Measurements from ENCODE around the gene CDV3. TPM values are rescaled to one million over a fixed set of nuclear protein-coding genes. Genes with fewer than 3 reads are reported as not detected.

Gene CDV3
- polyA plus RNA-seq, 1 donor from 2014 or later: 89.3 TPM

- Histone ChIP-seq H3K9me2 (ENCODE audit: insufficient read depth, low read length) (no peaks in the 10 kb centered on the region), H3K36me3 (ENCODE audit: insufficient read depth, low read length) (no peaks in the 10 kb centered on the region), H3K79me2 (replicated peaks; ENCODE audit: insufficient read depth, low read length) (no peaks in the 10 kb centered on the region), H4K20me1 (ENCODE audit: insufficient read depth) (no peaks in the 10 kb centered on the region), H3K27ac (ENCODE audit: low read length) (no peak overlapping the region), H3K4me2 (ENCODE audit: low read length) (no peak overlapping the region), H3K4me3 (ENCODE audit: low read length) (no peak overlapping the region), H2AFZ (ENCODE audit: low read depth, low read length) (no peak overlapping the region), H3K9ac (ENCODE audit: low read length) (no peak overlapping the region), H3K9me3 (ENCODE audit: low read length) (no peaks in the 10 kb centered on the region), H3F3A (ENCODE audit: insufficient read depth, low read length, poor library complexity, severe bottlenecking) (no peaks in the 10 kb centered on the region), H3K27me3 (ENCODE audit: insufficient read depth, low read depth, low read length) (no peaks in the 10 kb centered on the region)
- no peak for TF ChIP-seq SMC3 (conservative IDR thresholded peaks at IDR 0.05; ENCODE audit: poor library complexity)
- TF ChIP-seq, protein P1, sequence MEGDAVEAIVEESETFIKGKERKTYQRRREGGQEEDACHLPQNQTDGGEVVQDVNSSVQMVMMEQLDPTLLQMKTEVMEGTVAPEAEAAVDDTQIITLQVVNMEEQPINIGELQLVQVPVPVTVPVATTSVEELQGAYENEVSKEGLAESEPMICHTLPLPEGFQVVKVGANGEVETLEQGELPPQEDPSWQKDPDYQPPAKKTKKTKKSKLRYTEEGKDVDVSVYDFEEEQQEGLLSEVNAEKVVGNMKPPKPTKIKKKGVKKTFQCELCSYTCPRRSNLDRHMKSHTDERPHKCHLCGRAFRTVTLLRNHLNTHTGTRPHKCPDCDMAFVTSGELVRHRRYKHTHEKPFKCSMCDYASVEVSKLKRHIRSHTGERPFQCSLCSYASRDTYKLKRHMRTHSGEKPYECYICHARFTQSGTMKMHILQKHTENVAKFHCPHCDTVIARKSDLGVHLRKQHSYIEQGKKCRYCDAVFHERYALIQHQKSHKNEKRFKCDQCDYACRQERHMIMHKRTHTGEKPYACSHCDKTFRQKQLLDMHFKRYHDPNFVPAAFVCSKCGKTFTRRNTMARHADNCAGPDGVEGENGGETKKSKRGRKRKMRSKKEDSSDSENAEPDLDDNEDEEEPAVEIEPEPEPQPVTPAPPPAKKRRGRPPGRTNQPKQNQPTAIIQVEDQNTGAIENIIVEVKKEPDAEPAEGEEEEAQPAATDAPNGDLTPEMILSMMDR (IDR thresholded peaks at IDR 0.05; ENCODE audit: poor library complexity, severe bottlenecking): no peak
- no peak for TF ChIP-seq EZH2 (IDR thresholded peaks at IDR 0.05; ENCODE audit: borderline replicate concordance, insufficient read depth, low read length, poor library complexity, severe bottlenecking)
- no peak for TF ChIP-seq TAF1 (IDR thresholded peaks at IDR 0.05; ENCODE audit: low read depth)
- TF ChIP-seq EP300 (conservative IDR thresholded peaks at IDR 0.05; ENCODE audit: poor library complexity, severe bottlenecking): no peak
- TF ChIP-seq POLR2AphosphoS5 (IDR thresholded peaks at IDR 0.05): no peak
- no peak for TF ChIP-seq MXI1 (conservative IDR thresholded peaks at IDR 0.05; ENCODE audit: poor library complexity, severe bottlenecking)
- no peak for TF ChIP-seq RAD21 (conservative IDR thresholded peaks at IDR 0.05)
- no peak for TF ChIP-seq REST (IDR thresholded peaks at IDR 0.05; ENCODE audit: borderline replicate concordance)
Measured at GRCh38 chr3:133568294-133569014, 5.0 kb upstream of the CDV3 start.

- Histone ChIP-seq H3F3A (ENCODE audit: insufficient read depth, low read length, poor library complexity, severe bottlenecking) (no peaks in the 10 kb centered on the region), H3K27me3 (ENCODE audit: insufficient read depth, low read depth, low read length) (no peaks in the 10 kb centered on the region), H4K20me1 (ENCODE audit: insufficient read depth) (no peaks in the 10 kb centered on the region), H3K4me2 (ENCODE audit: low read length) (no peak overlapping the region), H3K9ac (ENCODE audit: low read length) (no peak overlapping the region), H3K27ac (ENCODE audit: low read length) (no peak overlapping the region), H3K9me3 (ENCODE audit: low read length) (no peaks in the 10 kb centered on the region), H3K4me3 (ENCODE audit: low read length) (no peak overlapping the region), H3K9me2 (ENCODE audit: insufficient read depth, low read length) (no peaks in the 10 kb centered on the region), H3K79me2 (replicated peaks; ENCODE audit: insufficient read depth, low read length) (peaks cover 7% of the 10 kb centered on the region), H2AFZ (ENCODE audit: low read depth, low read length) (no peak overlapping the region), H3K36me3 (ENCODE audit: insufficient read depth, low read length) (no peaks in the 10 kb centered on the region)
- TF ChIP-seq, protein P1 (IDR thresholded peaks at IDR 0.05; ENCODE audit: poor library complexity, severe bottlenecking): no peak
- TF ChIP-seq EZH2 (IDR thresholded peaks at IDR 0.05; ENCODE audit: borderline replicate concordance, insufficient read depth, low read length, poor library complexity, severe bottlenecking): no peak
- no peak for TF ChIP-seq TAF1 (IDR thresholded peaks at IDR 0.05; ENCODE audit: low read depth)
- no peak for TF ChIP-seq EP300 (conservative IDR thresholded peaks at IDR 0.05; ENCODE audit: poor library complexity, severe bottlenecking)
- no peak for TF ChIP-seq REST (IDR thresholded peaks at IDR 0.05; ENCODE audit: borderline replicate concordance)
- TF ChIP-seq RAD21 (conservative IDR thresholded peaks at IDR 0.05): no peak
- no peak for TF ChIP-seq POLR2AphosphoS5 (IDR thresholded peaks at IDR 0.05)
- TF ChIP-seq MXI1 (conservative IDR thresholded peaks at IDR 0.05; ENCODE audit: poor library complexity, severe bottlenecking): no peak
- no peak for TF ChIP-seq SMC3 (conservative IDR thresholded peaks at IDR 0.05; ENCODE audit: poor library complexity)
Measured at GRCh38 chr3:133570139-133570936, 3.1 kb upstream of the CDV3 start.
